ENCODE data around the gene AOPEP.

DNA sequence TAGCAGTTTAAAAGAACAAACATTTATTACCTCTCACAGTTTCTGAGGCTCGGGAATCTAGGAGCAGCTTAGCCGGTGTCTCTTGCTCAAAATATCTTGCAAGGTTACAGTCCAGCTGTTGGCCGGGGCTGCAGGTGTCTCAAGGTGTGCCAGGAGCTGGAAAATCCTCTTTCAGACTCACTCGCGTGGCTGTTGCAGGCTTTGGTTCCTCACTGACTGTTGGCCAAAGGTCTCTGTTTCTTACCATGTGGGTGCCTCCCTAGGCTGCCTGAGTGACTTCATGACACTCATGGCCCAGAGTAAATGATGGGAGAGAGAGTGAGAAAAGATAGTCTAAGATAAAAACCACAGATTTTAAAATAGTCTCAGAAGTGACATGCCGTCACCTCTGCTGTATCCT, 43.8 kb downstream of the AOPEP start:
- TF ChIP-seq EZH2 (IDR thresholded peaks at IDR 0.05; ENCODE audit: low read length, missing control alignments), result no peak
- TF ChIP-seq, protein P1, sequence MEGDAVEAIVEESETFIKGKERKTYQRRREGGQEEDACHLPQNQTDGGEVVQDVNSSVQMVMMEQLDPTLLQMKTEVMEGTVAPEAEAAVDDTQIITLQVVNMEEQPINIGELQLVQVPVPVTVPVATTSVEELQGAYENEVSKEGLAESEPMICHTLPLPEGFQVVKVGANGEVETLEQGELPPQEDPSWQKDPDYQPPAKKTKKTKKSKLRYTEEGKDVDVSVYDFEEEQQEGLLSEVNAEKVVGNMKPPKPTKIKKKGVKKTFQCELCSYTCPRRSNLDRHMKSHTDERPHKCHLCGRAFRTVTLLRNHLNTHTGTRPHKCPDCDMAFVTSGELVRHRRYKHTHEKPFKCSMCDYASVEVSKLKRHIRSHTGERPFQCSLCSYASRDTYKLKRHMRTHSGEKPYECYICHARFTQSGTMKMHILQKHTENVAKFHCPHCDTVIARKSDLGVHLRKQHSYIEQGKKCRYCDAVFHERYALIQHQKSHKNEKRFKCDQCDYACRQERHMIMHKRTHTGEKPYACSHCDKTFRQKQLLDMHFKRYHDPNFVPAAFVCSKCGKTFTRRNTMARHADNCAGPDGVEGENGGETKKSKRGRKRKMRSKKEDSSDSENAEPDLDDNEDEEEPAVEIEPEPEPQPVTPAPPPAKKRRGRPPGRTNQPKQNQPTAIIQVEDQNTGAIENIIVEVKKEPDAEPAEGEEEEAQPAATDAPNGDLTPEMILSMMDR (conservative IDR thresholded peaks at IDR 0.05 in 1 of 2, IDR thresholded peaks at IDR 0.05 in 1 of 2; ENCODE audit: low read depth in 1 of 2, low read length in 2 of 2), result no peak
